T-helper 1 cell treated with Interleukin-12 subunit alpha and Interleukin-12 subunit beta and Interleukin-4 antibody, amounts not matched to agents 30 ng/mL and 1 ng/mL, for 36 hours (primary cell): ENCODE data around the gene POU2AF3. TPM values are rescaled to one million over a fixed set of nuclear protein-coding genes. Genes with fewer than 3 reads are reported as not detected.

Source experiments
- intact Hi-C: fragments of 100-400 bp; cut with micrococcal nuclease; formaldehyde crosslinking; loops from one replicate; pipeline ENCODE4 v1.15.1; 2024
- total RNA-seq: library from RNA; stranded (reverse); gene quantifications from 2 replicates; pipeline ENCODE4 v1.2.3, GENCODE V29; 2022

The POU2AF3 gene
- total RNA-seq, 1 donor from 2014 or later, result not detected

GRCh38 chr11:111327908-111328624 lies 29.7 kb downstream of the POU2AF3 start:
- intact Hi-C loops, result no loop called here

- intact Hi-C loops, result no loop called here
These were observed 31.2 kb downstream of the POU2AF3 start for GRCh38 chr11:111329306-111330204.

GRCh38 chr11:111330234-111330893 lies 32.0 kb downstream of the POU2AF3 start:
- intact Hi-C loops, result no loop called here

GRCh38 chr11:111331711-111332479 lies 33.5 kb downstream of the POU2AF3 start:
- intact Hi-C loops, result no loop called here

- intact Hi-C loops, result no loop called here
These were observed 36.5 kb downstream of the POU2AF3 start for GRCh38 chr11:111334532-111335502.

GRCh38 chr11:111335549-111335948 lies 37.2 kb downstream of the POU2AF3 start:
- intact Hi-C loops, result no loop called here

- intact Hi-C loops, result no loop called here
These were observed 37.7 kb downstream of the POU2AF3 start for GRCh38 chr11:111336062-111336461.

GRCh38 chr11:111336582-111337256 lies 38.4 kb downstream of the POU2AF3 start:
- intact Hi-C loops, result no loop called here

GRCh38 chr11:111339758-111340388 lies 41.5 kb downstream of the POU2AF3 start:
- intact Hi-C loops, result no loop called here

GRCh38 chr11:111342329-111342728 lies 44.0 kb downstream of the POU2AF3 start:
- intact Hi-C loops, result no loop called here

- intact Hi-C loops, result no loop called here
These were observed 45.7 kb downstream of the POU2AF3 start for GRCh38 chr11:111344032-111344431.

GRCh38 chr11:111347002-111347722 lies 48.8 kb downstream of the POU2AF3 start:
- intact Hi-C loops, result no loop called here

- intact Hi-C loops, result no loop called here
These were observed 49.4 kb downstream of the POU2AF3 start for GRCh38 chr11:111347723-111348115.

- intact Hi-C loops, result no loop called here
These were observed 49.8 kb downstream of the POU2AF3 start for GRCh38 chr11:111348147-111348546.

GRCh38 chr11:111349191-111349695 lies 50.9 kb downstream of the POU2AF3 start:
- intact Hi-C loops, result no loop called here

- intact Hi-C loops, result no loop called here
These were observed 52.5 kb downstream of the POU2AF3 start for GRCh38 chr11:111350811-111351210.

GRCh38 chr11:111351374-111352055 lies 53.2 kb downstream of the POU2AF3 start:
- intact Hi-C loops, result no loop called here
